RWPE2 (cell line): ENCODE measurements around the gene ENTREP1.

ENCODE experiments used
- ATAC-seq: fragments of 200-7000 bp; cut with Tn5 transposase; 3 replicates; pipeline ENCODE4 v1.9.1; 2021; ENCODE audit warnings: low read depth
- DNase-seq: peaks from one replicate; pipeline ENCODE4 v3.0.0-alpha.2; 2020; ENCODE audit warnings: low spot score
- H3K27ac ChIP-seq: fragments of 450-650 bp; 2 replicates; pipeline ENCODE4 v1.5.1; 2017; ENCODE audit warnings: mild to moderate bottlenecking; ENCODE audit not compliant: poor library complexity, severe bottlenecking
- H3K27me3 ChIP-seq: fragments of 250-450 bp; sonication (Bioruptor Pico); 2 replicates; pipeline ENCODE4 v1.5.1; 2021; ENCODE audit warnings: mild to moderate bottlenecking, moderate library complexity; ENCODE audit not compliant: insufficient read depth, poor library complexity, severe bottlenecking
- H3K36me3 ChIP-seq: fragments of 250-450 bp; sonication (Bioruptor Pico); 2 replicates; pipeline ENCODE4 v1.5.1; 2020; ENCODE audit warnings: low read depth, mild to moderate bottlenecking, moderate library complexity
- H3K4me1 ChIP-seq: fragments of 250-450 bp; sonication (Bioruptor Pico); 2 replicates; pipeline ENCODE4 v1.5.1; 2021; ENCODE audit warnings: mild to moderate bottlenecking, moderate library complexity; ENCODE audit not compliant: insufficient read depth, poor library complexity, severe bottlenecking
- H3K4me3 ChIP-seq: fragments of 250-450 bp; sonication (Bioruptor Pico); 2 replicates; pipeline ENCODE4 v1.5.1; 2021; ENCODE audit warnings: mild to moderate bottlenecking, moderate library complexity; ENCODE audit not compliant: severe bottlenecking
- H3K9me3 ChIP-seq: fragments of 250-450 bp; sonication (Bioruptor Pico); 2 replicates; pipeline ENCODE4 v1.5.1; 2021; ENCODE audit warnings: mild to moderate bottlenecking, moderate library complexity; ENCODE audit not compliant: severe bottlenecking
- TF ChIP-seq, protein P1 (sequence below): fragments of 450-650 bp; IDR thresholded peaks from one replicate; pipeline ENCODE4 v1.5.1; 2017; ENCODE audit warnings: mild to moderate bottlenecking, moderate library complexity; ENCODE audit not compliant: poor library complexity, severe bottlenecking

ENTREP1 gene

DNA sequence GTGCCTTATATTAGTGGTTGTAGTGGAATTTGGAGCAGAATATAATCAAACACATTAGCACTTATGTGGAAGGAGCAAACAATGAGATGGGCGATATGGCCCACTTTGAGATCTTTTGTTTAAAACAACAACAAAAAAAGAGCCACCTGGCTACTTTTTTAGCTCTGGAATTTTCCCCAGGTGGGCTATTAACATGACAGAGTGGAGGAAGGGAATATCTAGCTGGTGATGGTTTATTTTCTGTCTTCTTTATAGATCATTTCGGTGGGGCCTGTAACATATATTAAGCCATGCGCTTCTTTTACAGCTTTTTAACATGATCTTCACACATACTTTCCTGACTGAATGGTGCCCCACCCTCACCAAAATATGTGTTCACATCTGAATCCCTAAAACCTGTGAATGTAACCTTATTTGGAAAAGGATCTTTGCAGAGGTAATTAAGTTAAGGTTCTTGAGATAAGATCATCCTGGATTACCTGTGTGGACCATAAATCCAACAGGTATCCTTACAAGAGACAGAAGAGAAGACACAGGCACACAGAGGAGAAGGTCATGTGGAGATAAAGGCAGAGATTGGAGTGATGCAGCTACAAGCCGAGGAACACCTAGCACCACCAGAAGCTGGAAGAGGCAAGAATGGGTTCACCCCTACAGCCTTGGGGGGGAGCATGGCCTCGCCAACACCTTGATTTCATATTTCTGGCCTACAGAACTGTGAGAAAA, 16.6 kb upstream of the ENTREP1 start:
- no peak overlapping the region for H3K4me3 ChIP-seq
- H3K27me3 ChIP-seq = no peaks in the 10 kb centered on the region
- no peak overlapping the region for H3K27ac ChIP-seq
- H3K9me3 ChIP-seq = no peaks in the 10 kb centered on the region
- TF ChIP-seq, protein P1, sequence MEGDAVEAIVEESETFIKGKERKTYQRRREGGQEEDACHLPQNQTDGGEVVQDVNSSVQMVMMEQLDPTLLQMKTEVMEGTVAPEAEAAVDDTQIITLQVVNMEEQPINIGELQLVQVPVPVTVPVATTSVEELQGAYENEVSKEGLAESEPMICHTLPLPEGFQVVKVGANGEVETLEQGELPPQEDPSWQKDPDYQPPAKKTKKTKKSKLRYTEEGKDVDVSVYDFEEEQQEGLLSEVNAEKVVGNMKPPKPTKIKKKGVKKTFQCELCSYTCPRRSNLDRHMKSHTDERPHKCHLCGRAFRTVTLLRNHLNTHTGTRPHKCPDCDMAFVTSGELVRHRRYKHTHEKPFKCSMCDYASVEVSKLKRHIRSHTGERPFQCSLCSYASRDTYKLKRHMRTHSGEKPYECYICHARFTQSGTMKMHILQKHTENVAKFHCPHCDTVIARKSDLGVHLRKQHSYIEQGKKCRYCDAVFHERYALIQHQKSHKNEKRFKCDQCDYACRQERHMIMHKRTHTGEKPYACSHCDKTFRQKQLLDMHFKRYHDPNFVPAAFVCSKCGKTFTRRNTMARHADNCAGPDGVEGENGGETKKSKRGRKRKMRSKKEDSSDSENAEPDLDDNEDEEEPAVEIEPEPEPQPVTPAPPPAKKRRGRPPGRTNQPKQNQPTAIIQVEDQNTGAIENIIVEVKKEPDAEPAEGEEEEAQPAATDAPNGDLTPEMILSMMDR = no peak
- no peaks in the 10 kb centered on the region for H3K36me3 ChIP-seq
- no peak for DNase-seq
- no peak for ATAC-seq
- H3K4me1 ChIP-seq = no peaks in the 10 kb centered on the region

DNA sequence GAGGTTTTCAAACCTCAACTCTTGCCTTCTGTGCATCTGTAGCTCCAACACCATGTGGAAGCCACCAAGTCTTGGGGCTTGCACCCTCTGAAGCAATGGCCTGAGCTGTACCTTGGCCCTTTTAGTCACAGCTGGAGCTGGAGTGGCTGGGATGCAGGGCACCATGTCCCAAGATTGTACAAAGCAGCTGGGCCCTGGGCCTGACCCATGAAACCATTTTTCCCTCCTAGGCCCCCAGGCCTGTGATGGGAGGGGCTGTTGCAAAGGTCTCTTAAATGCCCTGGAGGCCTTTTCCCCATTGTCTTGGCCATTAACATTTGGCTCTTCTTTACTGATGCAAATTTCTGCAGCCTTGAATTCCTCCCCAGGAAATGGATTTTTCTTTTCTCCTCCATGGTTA, 11.8 kb upstream of the ENTREP1 start:
- TF ChIP-seq, protein P1 = no peak
- Histone ChIP-seq H3K4me3 (no peak overlapping the region), H3K9me3 (no peaks in the 10 kb centered on the region), H3K4me1 (peaks cover 8% of the 10 kb centered on the region), H3K27ac (no peak overlapping the region), H3K36me3 (no peaks in the 10 kb centered on the region), H3K27me3 (no peaks in the 10 kb centered on the region)
- ATAC-seq (no peak), DNase-seq (no peak)

DNA sequence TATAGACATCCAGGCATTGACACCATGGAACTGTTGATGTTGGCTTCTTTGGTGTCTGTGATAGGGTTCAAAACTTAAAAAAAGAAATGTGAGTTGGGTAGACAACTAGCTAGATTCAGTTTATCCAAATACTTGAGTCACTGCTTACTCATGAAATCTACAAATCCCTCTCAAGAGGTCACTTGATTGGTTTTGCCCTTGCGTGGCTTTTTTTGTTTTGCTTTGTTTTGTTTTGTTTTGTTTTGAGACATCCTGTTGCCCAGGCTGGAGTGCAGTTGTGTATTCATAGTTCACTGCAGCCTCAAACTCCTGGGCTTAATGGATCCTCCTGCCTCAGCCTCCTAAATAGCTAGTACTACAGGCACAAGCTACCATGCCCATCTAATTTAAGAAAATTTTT, 10.5 kb upstream of the ENTREP1 start:
- H3K4me1 ChIP-seq = peaks cover 8% of the 10 kb centered on the region

DNA sequence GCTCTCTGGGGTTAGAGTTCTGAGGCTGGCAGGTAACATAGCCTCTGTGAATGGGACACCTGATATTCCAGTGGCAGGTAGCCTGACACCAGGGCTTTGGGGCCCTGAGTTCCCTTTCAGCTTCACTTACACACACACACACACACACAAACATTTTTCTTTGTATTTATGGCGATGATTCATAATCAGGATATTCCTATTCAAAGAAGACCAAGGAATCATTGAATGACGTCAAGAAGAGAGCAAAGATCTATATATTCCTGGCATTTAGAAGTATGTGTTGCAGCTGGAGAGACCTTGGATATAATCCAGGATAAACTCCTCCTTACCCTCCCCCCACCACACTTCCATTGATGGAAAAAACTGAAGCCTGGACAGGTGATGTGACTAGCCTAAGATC, 7.9 kb upstream of the ENTREP1 start:
- TF ChIP-seq, protein P1 = no peak
- Histone ChIP-seq H3K4me1 (peaks cover 8% of the 10 kb centered on the region), H3K27me3 (no peaks in the 10 kb centered on the region), H3K36me3 (no peaks in the 10 kb centered on the region), H3K4me3 (no peak overlapping the region), H3K9me3 (no peaks in the 10 kb centered on the region), H3K27ac (no peak overlapping the region)
- no peak for DNase-seq
- ATAC-seq = peak; percentile 74

More for the DNA sequence above, 10.5 kb upstream of the ENTREP1 start:
- no peak for DNase-seq
- Histone ChIP-seq H3K27me3 (no peaks in the 10 kb centered on the region), H3K36me3 (no peaks in the 10 kb centered on the region), H3K4me3 (no peak overlapping the region), H3K9me3 (no peaks in the 10 kb centered on the region), H3K27ac (no peak overlapping the region)
- no peak for ATAC-seq
- TF ChIP-seq, protein P1 = no peak

DNA sequence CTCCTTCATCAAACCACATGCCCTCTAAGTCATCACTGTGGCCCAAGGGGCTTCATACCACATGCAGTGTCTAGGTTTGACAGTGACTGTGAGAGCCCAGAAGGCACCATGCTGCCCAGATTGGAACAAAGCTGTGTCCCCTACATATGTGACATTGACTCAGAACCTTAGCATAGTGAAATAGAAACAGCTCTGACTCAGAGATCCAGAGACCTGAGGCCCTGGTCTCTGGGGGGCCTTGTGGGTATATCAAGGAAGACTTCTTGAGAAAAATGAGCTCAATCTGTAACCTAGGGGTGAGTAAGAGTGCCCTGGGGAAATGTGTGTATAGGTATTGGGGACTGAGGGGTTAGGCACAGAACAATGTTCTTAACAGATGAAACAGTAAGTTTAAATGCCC, 7.1 kb upstream of the ENTREP1 start:
- TF ChIP-seq, protein P1 = no peak
- H3K9me3 ChIP-seq = no peaks in the 10 kb centered on the region
- DNase-seq (no peak), ATAC-seq (no peak)
- H3K27ac ChIP-seq = no peak overlapping the region
- H3K4me1 ChIP-seq = peaks cover 8% of the 10 kb centered on the region
- no peak overlapping the region for H3K4me3 ChIP-seq
- no peaks in the 10 kb centered on the region for H3K36me3 ChIP-seq
- peaks cover 3% of the 10 kb centered on the region for H3K27me3 ChIP-seq
